ENCODE data around the gene KAT2A. TPM values are rescaled to one million over a fixed set of nuclear protein-coding genes. Genes with fewer than 3 reads are reported as not detected.

KAT2A gene
- total RNA-seq, 1 experiment from 2014 or later: 43.5 TPM

DNA sequence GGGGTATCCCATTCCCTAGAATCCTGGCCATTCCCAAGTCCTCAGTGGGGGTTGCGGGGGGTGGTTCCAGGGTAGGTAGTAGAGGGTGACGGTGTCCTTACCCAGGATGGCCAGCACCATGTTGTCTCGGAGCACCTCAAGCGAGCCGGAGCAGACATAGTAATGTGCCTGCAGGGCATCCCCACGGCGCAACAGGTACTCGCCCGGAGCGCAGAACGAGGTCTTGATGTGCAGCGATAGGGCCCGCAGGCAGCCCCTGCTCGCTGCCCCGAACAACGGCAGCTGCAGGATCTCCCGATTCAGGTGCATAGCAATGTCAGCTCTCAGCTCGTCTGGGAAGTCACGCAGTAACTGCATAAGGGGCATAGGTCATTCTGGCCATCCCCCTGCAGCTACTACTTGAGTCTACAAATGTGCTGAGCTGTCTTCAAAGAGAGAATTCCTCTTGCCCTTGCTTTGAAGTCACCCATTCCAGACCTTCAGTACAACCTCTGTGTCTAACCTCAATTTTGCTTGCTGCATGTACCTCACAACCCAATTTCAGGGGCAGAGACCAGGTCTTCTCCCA lies 45.1 kb upstream of the KAT2A start:
- no peak overlapping the region for H4K8ac ChIP-seq (replicated peaks; ENCODE audit: insufficient read length, low read depth, low read length)
- no peaks in the 10 kb centered on the region for H3K79me2 ChIP-seq (ENCODE audit: insufficient read depth, low read length)
- H2BK20ac ChIP-seq (ENCODE audit: low read depth, low read length, poor library complexity, severe bottlenecking): no peak overlapping the region
- H3K14ac ChIP-seq (ENCODE audit: insufficient read depth, low read length): no peak overlapping the region
- no peaks in the 10 kb centered on the region for H3K36me3 Mint-ChIP-seq (ENCODE audit: insufficient read depth in 1 of 3, low read depth in 3 of 3)
- H3K4me1 Mint-ChIP-seq: peaks cover 2 to 4% of the 10 kb centered on the region in 2 experiments; a peak in 3 of 4 replicates
- H3K27ac ChIP-seq (ENCODE audit: insufficient read length, low read depth, low read length): no peak overlapping the region
- no peak overlapping the region for H3K9ac ChIP-seq (ENCODE audit: extremely low read depth, insufficient read length, low read length)
- no peak overlapping the region for H3K4ac ChIP-seq (ENCODE audit: low read depth, low read length)
- no peak overlapping the region for H2BK120ac ChIP-seq (ENCODE audit: low read depth, low read length, poor library complexity, severe bottlenecking)
- no peak for DNase-seq
- H3K27me3 Mint-ChIP-seq (ENCODE audit: low read depth): peaks cover 5% of the 10 kb centered on the region; the same call in 1 of the 2 replicates
- H3T11ph ChIP-seq (ENCODE audit: low read length): no peak overlapping the region
- H3K56ac ChIP-seq (ENCODE audit: insufficient read length, low read depth, low read length): no peak overlapping the region
- no peak overlapping the region for H2AK5ac ChIP-seq (ENCODE audit: insufficient read length, low read length)
- no peak overlapping the region for H2BK12ac ChIP-seq (ENCODE audit: insufficient read length, low read depth, low read length)
- H3K4me1 ChIP-seq (ENCODE audit: insufficient read depth, low read length): no peaks in the 10 kb centered on the region
- no peak overlapping the region for H3K18ac ChIP-seq (ENCODE audit: insufficient read length, low read depth, low read length)
- no peak overlapping the region for H3K4me2 ChIP-seq (ENCODE audit: insufficient read depth, insufficient read length, low read length)
- no peak for TF ChIP-seq CTCF (conservative IDR thresholded peaks at IDR 0.05)
- H2BK15ac ChIP-seq (ENCODE audit: low read depth, low read length): no peak overlapping the region
- no peaks in the 10 kb centered on the region for H3K23me2 ChIP-seq (ENCODE audit: insufficient read length, low read depth, low read length, poor library complexity, severe bottlenecking)
- no peaks in the 10 kb centered on the region for H3K9me3 Mint-ChIP-seq
- H4K91ac ChIP-seq (ENCODE audit: insufficient read length, low read depth, low read length): no peak overlapping the region
- H2AFZ ChIP-seq (ENCODE audit: low read length): no peak overlapping the region
- H3K27ac Mint-ChIP-seq: no peak overlapping the region
- H3K4me3 Mint-ChIP-seq: no peak overlapping the region
- H3K27me3 ChIP-seq (ENCODE audit: insufficient read depth, low read length): no peaks in the 10 kb centered on the region
- H4K20me1 ChIP-seq (ENCODE audit: control insufficient read depth, insufficient read depth, insufficient read length): no peaks in the 10 kb centered on the region
- no peaks in the 10 kb centered on the region for H3K9me3 ChIP-seq (ENCODE audit: control insufficient read depth, low read depth, low read length)
- H3K23ac ChIP-seq (ENCODE audit: insufficient read length, low read depth, low read length): no peak overlapping the region
- no peak overlapping the region for H2BK5ac ChIP-seq (ENCODE audit: insufficient read length, low read length)
- WGBS (ENCODE audit: extremely low coverage, insufficient read length, low lambda C conversion rate): no CpG with 5 or more reads among the region's 19 CpGs
- no peak overlapping the region for H4K5ac ChIP-seq (ENCODE audit: insufficient read length, low read depth, low read length)
- no peaks in the 10 kb centered on the region for H3K79me1 ChIP-seq (ENCODE audit: insufficient read depth, low read depth, low read length, poor library complexity, severe bottlenecking)
